ENCODE data around the gene NFATC2IP. TPM values are rescaled to one million over a fixed set of nuclear protein-coding genes. Genes with fewer than 3 reads are reported as not detected.

NFATC2IP gene
- total and polyA plus RNA-seq, 10 of the 15 experiments (the other 5 are each of a cell fraction or from before 2014, with no cell fraction given), result 12.2 to 93.9 (median 46.9) TPM

DNA sequence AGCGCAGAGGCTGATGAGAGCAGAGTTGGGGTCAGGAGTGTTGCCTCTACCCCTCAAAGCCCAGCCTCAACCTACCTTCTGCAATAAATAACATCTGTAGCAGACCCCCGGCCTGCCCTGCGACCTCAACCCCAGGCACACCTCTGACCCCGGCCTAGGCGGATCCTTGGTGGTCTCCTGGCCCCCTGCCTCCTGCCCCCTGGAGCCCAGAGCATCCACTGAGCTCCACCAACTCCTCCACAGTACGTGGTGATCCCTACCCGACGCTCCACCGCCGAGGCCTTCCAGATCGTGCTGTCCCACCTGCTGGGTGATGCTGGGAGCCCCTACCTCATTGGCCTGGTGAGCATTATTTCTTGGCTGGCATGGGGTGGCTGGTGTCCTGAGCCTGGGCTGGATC is 32.2 kb downstream of the NFATC2IP start:
- no peaks in the 10 kb centered on the region; the same call in 2 of the 3 replicates for H3K9me3 ChIP-seq (replicated peaks; ENCODE audit: control insufficient read depth, insufficient read depth, low read length)
- SMC1A ChIA-PET (ENCODE audit: uncharacterized antibody, unreplicated experiment), result interaction anchor here (1.2 kb wide), 1 partner anchor 8 kb away, joined by 3 read pairs; the partner anchor contains the start of gene SPNS1
- peaks cover 12% of the 10 kb centered on the region for H3K4me1 ChIP-seq (ENCODE audit: control insufficient read depth, insufficient read depth, low read length)
- RAD21 ChIA-PET (ENCODE audit: unreplicated experiment), result no interaction called here
- TF ChIP-seq ZNF217 (IDR thresholded peaks at IDR 0.05) (no peak), NR2C2 (IDR thresholded peaks at IDR 0.05; ENCODE audit: borderline replicate concordance, control insufficient read depth, insufficient read length, low read depth) (no peak), SMC3 (IDR thresholded peaks at IDR 0.05; ENCODE audit: borderline replicate concordance, low read length) (no peak), CREB1 (IDR thresholded peaks at IDR 0.05; ENCODE audit: low read depth) (no peak), NFXL1 (IDR thresholded peaks at IDR 0.05; ENCODE audit: borderline replicate concordance) (no peak), MTA3 (IDR thresholded peaks at IDR 0.05; ENCODE audit: borderline replicate concordance, low read length) (no peak), CREM (IDR thresholded peaks at IDR 0.05; ENCODE audit: low read depth) (no peak), FOXM1 (IDR thresholded peaks at IDR 0.05; ENCODE audit: low read depth, low read length) (no peak), IRF4 (IDR thresholded peaks at IDR 0.05; ENCODE audit: low read depth, low read length) (no peak), ASH2L (IDR thresholded peaks at IDR 0.05; ENCODE audit: borderline replicate concordance, low read depth) (no peak), POU2F2 (IDR thresholded peaks at IDR 0.05; ENCODE audit: borderline replicate concordance, low read depth, low read length) (no peak), ZNF622 (IDR thresholded peaks at IDR 0.05) (no peak), ATF7 (IDR thresholded peaks at IDR 0.05; ENCODE audit: low read depth) (no peak)
- TF ChIP-seq, protein P1, sequence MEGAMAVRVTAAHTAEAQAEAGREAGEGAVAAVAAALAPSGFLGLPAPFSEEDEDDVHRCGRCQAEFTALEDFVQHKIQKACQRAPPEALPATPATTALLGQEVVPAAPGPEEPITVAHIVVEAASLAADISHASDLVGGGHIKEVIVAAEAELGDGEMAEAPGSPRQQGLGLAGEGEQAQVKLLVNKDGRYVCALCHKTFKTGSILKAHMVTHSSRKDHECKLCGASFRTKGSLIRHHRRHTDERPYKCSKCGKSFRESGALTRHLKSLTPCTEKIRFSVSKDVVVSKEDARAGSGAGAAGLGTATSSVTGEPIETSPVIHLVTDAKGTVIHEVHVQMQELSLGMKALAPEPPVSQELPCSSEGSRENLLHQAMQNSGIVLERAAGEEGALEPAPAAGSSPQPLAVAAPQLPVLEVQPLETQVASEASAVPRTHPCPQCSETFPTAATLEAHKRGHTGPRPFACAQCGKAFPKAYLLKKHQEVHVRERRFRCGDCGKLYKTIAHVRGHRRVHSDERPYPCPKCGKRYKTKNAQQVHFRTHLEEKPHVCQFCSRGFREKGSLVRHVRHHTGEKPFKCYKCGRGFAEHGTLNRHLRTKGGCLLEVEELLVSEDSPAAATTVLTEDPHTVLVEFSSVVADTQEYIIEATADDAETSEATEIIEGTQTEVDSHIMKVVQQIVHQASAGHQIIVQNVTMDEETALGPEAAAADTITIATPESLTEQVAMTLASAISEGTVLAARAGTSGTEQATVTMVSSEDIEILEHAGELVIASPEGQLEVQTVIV (IDR thresholded peaks at IDR 0.05; ENCODE audit: borderline replicate concordance, partially characterized antibody), result no peak
- TF ChIP-seq, protein P2, sequence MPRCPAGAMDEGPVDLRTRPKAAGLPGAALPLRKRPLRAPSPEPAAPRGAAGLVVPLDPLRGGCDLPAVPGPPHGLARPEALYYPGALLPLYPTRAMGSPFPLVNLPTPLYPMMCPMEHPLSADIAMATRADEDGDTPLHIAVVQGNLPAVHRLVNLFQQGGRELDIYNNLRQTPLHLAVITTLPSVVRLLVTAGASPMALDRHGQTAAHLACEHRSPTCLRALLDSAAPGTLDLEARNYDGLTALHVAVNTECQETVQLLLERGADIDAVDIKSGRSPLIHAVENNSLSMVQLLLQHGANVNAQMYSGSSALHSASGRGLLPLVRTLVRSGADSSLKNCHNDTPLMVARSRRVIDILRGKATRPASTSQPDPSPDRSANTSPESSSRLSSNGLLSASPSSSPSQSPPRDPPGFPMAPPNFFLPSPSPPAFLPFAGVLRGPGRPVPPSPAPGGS (IDR thresholded peaks at IDR 0.05; ENCODE audit: borderline replicate concordance, insufficient read depth, low read depth, low read length, poor library complexity, severe bottlenecking), result no peak
- TF ChIP-seq, protein P3, sequence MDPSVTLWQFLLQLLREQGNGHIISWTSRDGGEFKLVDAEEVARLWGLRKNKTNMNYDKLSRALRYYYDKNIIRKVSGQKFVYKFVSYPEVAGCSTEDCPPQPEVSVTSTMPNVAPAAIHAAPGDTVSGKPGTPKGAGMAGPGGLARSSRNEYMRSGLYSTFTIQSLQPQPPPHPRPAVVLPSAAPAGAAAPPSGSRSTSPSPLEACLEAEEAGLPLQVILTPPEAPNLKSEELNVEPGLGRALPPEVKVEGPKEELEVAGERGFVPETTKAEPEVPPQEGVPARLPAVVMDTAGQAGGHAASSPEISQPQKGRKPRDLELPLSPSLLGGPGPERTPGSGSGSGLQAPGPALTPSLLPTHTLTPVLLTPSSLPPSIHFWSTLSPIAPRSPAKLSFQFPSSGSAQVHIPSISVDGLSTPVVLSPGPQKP (IDR thresholded peaks at IDR 0.05; ENCODE audit: low read depth, low read length), result no peak
- TF ChIP-seq, protein P4, sequence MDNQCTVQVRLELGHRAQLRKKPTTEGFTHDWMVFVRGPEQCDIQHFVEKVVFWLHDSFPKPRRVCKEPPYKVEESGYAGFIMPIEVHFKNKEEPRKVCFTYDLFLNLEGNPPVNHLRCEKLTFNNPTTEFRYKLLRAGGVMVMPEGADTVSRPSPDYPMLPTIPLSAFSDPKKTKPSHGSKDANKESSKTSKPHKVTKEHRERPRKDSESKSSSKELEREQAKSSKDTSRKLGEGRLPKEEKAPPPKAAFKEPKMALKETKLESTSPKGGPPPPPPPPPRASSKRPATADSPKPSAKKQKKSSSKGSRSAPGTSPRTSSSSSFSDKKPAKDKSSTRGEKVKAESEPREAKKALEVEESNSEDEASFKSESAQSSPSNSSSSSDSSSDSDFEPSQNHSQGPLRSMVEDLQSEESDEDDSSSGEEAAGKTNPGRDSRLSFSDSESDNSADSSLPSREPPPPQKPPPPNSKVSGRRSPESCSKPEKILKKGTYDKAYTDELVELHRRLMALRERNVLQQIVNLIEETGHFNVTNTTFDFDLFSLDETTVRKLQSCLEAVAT (IDR thresholded peaks at IDR 0.05), result no peak
- TF ChIP-seq, protein P5, sequence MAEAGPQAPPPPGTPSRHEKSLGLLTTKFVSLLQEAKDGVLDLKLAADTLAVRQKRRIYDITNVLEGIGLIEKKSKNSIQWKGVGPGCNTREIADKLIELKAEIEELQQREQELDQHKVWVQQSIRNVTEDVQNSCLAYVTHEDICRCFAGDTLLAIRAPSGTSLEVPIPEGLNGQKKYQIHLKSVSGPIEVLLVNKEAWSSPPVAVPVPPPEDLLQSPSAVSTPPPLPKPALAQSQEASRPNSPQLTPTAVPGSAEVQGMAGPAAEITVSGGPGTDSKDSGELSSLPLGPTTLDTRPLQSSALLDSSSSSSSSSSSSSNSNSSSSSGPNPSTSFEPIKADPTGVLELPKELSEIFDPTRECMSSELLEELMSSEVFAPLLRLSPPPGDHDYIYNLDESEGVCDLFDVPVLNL (IDR thresholded peaks at IDR 0.05; ENCODE audit: low read depth, low read length), result no peak
- intact Hi-C loops (cut with micrococcal nuclease; ENCODE audit: unreplicated experiment), result no loop called here
- POLR2A ChIA-PET, result no interaction called here
- BruUV-seq (replicated peaks), result no TSS peak
- in situ Hi-C loops (cut with MboI), result no loop called here
- H3K27me3 ChIP-seq (replicated peaks in 1 of 2; ENCODE audit: control insufficient read depth in 2 of 2, insufficient read depth in 2 of 2, low read length in 1 of 2), result no peaks in the 10 kb centered on the region
- CTCF ChIA-PET, result interaction anchor here (2.0 kb wide), 1 partner anchor 9 kb away, joined by 5 read pairs; no protein-coding TSS in a partner anchor
- no peak for DNase-seq (ENCODE audit: low read depth, low spot score)
- no peak overlapping the region for H3K4me2 ChIP-seq (ENCODE audit: control insufficient read depth, insufficient read depth)
- H3K79me2 ChIP-seq (ENCODE audit: control insufficient read depth, insufficient read depth, low read length), result no peaks in the 10 kb centered on the region
- 92% methylated on average over 11 of the region's 11 CpGs for WGBS (ENCODE audit: insufficient coverage, insufficient replicate concordance, low lambda C conversion rate, missing lambda C conversion rate)
- no peaks in the 10 kb centered on the region for H4K20me1 ChIP-seq (ENCODE audit: control insufficient read depth, insufficient read depth)
- H3K36me3 ChIP-seq (ENCODE audit: control insufficient read depth in 2 of 2, insufficient read depth in 2 of 2, low read length in 1 of 2), result peaks cover 0 to 10% of the 10 kb centered on the region in 2 experiments; a peak in 3 of 4 replicates
- ATAC-seq, result no peak
- FAIRE-seq, result no peak
- H3K4me3 ChIP-seq, result no peak overlapping the region
- H3K9ac ChIP-seq (ENCODE audit: control insufficient read depth, insufficient read depth, low read length), result no peak overlapping the region
- no peak overlapping the region for H2AFZ ChIP-seq (ENCODE audit: control insufficient read depth, low read depth, low read length)
- H3K27ac ChIP-seq (ENCODE audit: control insufficient read depth, insufficient read depth), result no peak overlapping the region
